Stimulated activated CD8-positive, alpha-beta memory T cell treated with anti-CD3 and anti-CD28 coated beads, Interleukin-4, amount 100 ng/mL, for 48 hours (primary cell): ENCODE measurements around the gene GKN1.
A peak's percentile ranks its signal among the peaks of the same experiment; 100 is the strongest.

Experiments used
- DNase-seq: peaks from one replicate; pipeline ENCODE4 v3.0.0-alpha.2; 2020

Gene GKN1

GRCh38 chr2:69011611-69012157 is 37.2 kb downstream of the GKN1 start:
- no peak for DNase-seq

DNA sequence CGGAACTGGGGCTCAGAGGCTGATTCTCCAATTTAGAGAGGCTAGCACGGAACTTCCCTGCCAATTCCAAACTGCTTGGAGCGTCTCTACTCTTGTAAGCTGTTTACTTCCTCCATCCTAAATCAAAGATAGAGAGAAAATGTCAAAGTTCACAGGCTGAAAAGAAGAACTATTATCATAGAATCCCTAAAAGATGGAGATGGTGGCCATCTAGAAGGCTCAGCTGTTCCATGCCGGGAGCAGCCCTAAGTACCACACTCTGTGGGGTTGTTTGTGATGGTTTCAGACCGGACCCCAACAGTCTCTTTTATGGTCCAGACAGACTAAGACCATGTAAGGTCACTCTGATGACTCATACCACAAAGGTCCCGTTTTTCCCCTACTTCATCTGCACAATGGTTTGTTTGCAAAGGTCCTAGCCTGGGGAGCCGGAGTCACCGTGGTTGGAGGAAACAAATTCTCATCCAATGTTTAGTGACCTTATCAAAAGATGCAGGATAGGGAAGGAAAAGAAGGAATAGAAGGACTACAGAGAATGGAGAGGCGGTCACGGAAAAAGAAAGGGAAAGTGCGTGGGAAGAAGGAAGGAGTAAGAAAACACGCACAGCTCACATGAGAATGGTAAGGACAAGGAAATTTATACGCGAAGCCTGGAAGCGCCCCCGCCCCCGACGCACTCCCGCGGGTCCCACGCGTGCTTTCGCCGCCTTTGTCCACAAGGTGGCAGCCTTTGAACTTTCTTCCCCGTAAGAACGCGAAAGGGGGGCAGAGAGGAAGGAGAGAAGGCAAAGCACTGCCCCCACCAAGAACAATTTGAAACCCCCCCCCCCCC is 38.1 kb downstream of the GKN1 start:
- peak; percentile 73 for DNase-seq

DNA sequence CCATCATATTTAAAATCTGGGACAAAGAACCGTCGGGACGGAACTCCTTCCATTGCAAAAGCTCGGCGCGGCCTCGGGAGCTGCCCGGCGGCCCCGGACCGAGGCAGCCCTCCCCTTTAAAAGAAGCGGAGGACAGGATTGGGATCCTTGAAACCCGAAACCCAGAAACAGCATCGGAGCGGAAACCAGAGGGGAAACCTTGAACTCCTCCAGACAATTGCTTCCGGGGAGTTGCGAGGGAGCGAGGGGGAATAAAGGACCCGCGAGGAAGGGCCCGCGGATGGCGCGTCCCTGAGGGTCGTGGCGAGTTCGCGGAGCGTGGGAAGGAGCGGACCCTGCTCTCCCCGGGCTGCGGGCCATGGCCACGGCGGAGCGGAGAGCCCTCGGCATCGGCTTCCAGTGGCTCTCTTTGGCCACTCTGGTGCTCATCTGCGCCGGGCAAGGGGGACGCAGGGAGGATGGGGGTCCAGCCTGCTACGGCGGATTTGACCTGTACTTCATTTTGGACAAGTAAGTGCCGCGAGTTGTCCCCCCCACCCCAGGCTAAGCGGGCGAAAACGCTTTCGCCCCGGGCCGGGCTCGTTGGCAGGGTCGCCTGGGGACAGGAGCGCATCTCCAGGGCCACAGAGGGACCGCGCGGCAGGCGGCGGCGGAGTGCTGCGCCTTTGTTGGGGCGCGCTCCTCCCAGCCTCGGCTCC is 38.9 kb downstream of the GKN1 start, which contains the start of gene ANTXR1:
Gene ANTXR1, plus strand, starts transcription at position 38 of the 698 bp plus-strand sequence. Its CDS starts 321 bp downstream, at position 359.
- peak; percentile 34 for DNase-seq

- peak; percentile 36 for DNase-seq
These were observed 39.7 kb downstream of the GKN1 start for GRCh38 chr2:69013840-69014821.

GRCh38 chr2:69017080-69017479 is 42.6 kb downstream of the GKN1 start:
- no peak for DNase-seq

- no peak for DNase-seq
These were observed 43.4 kb downstream of the GKN1 start for GRCh38 chr2:69017835-69018234.

- no peak for DNase-seq
These were observed 44.3 kb downstream of the GKN1 start for GRCh38 chr2:69018678-69019095.

- no peak for DNase-seq
These were observed 46.3 kb downstream of the GKN1 start for GRCh38 chr2:69020496-69021426.

DNA sequence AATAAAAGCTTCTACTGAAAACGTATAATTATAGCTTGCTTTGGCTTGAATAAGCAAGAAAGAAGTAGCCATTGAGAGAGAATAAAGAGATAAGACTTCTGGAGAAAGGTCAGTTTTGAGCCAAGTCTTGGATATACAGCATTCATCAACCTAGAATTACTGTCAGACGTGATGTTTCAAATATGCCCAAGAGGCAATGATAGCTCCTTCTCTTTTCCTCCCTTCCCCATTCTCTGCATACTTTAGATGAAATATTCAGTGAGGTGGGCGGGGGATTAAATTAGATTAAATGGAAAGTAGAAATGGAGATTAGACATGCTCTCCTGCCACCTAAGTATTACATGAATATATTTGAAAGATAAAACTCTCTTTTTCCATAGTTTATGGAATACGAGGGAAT is 47.3 kb downstream of the GKN1 start:
- DNase-seq: no peak

- no peak for DNase-seq
These were observed 48.1 kb downstream of the GKN1 start for GRCh38 chr2:69022548-69022947.

DNA sequence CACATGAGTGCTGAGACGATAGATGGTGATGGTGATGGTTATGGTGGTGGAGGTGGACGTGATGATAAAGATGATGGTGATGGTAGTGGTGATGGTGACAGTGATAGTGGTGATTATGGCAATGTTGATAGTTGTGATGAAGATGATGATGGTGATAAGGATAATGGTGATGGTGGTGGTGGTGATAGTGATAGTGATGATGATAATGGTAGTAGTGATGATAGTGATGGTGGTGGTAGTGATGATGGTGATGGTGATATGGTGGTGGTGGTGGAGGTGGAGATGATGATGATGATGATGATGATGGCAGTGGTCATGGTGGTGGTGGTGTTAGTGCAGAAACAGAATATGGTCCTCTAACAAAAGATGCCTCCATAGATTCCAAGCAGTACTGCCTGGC is 48.8 kb downstream of the GKN1 start:
- DNase-seq: no peak

GRCh38 chr2:69026026-69026425 is 51.6 kb downstream of the GKN1 start:
- peak; percentile 54 for DNase-seq

DNA sequence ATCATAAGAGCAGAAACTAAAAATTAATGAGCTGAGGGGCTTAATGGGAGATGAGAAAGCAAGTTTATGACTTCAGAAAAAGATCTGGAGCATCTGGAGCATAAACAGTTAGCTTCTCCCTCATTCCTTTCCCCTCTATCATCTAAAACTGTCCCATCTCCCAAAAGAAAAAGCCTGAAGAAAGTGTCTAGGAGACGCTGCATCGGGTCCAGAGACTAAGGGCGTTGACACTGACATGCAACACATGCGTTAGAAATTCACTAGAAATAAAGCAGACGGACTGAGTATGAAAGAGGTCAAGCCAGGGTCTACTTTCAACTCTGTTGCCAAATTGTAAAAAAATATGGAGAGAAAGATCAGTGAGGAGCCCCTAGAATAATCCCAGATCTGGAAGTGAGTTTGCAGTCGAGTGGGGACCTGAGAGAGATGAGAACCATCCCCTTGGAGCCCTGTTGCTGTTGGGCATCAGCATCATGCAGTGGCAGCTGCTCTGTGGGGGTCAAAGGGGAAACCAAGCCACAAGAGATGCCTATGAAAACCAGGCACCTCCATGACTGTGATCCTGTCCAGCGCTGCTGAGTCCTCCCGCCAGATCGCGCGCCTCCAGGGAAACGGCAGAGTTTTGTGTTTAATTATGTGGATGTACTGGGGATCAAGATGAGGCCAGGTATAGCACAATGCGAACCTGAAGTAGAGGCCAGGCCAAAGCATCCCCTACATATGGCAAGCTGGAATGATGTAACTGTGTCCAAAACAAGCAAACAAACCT is 52.4 kb downstream of the GKN1 start:
- DNase-seq: no peak
